Fibroblast of lung (primary cell): ENCODE data around the gene SIRPB1. TPM values are rescaled to one million over a fixed set of nuclear protein-coding genes. Genes with fewer than 3 reads are reported as not detected.

Experiments used
- DNase-seq, 2 donors: peaks; one replicate each; pipeline versions ENCODE4 v3.0.0 to v3.0.0-alpha.2; 2010; ENCODE audit warnings: low read depth in 2 of 2
- H2AFZ ChIP-seq: 2 replicates; pipeline ENCODE4 v1.5.1; 2012; ENCODE audit warnings: low read length, control low read depth, inconsistent platforms
- H3K27ac ChIP-seq: 2 replicates; pipeline ENCODE4 v1.5.1; 2011; ENCODE audit warnings: low read length, control low read depth; ENCODE audit not compliant: insufficient read depth
- H3K27me3 ChIP-seq: 2 replicates; pipeline ENCODE4 v1.5.1; 2011; ENCODE audit warnings: mild to moderate bottlenecking, low read length; ENCODE audit not compliant: control insufficient read depth, insufficient read depth
- H3K36me3 ChIP-seq: 2 replicates; pipeline ENCODE4 v1.5.1; 2011; ENCODE audit warnings: low read length; ENCODE audit not compliant: control insufficient read depth, insufficient read depth
- H3K4me1 ChIP-seq: 2 replicates; pipeline ENCODE4 v1.5.1; 2011; ENCODE audit warnings: low read length; ENCODE audit not compliant: control insufficient read depth, insufficient read depth; ENCODE audit errors: extremely low read depth
- H3K4me2 ChIP-seq: 2 replicates; pipeline ENCODE4 v1.5.1; 2011; ENCODE audit warnings: low read length, control low read depth; ENCODE audit not compliant: insufficient read depth; ENCODE audit errors: extremely low read depth
- H3K4me3 ChIP-seq, 4 experiments: fragments of 200-600 bp in 1 of 4; sonication (generic) in 1 of 4; replicated peaks in 1 of 4; 2 replicates each; pipeline ENCODE4 v1.5.1; 2011 to 2016; ENCODE audit warnings: low read length in 4 of 4, low read depth in 3 of 4, mild to moderate bottlenecking in 3 of 4, control low read depth in 2 of 4, inconsistent platforms in 1 of 4, mixed read lengths in 1 of 4; ENCODE audit not compliant: insufficient read depth in 1 of 4; ENCODE audit errors: control extremely low read depth in 1 of 4
- H3K79me2 ChIP-seq: 2 replicates; pipeline ENCODE4 v1.5.1; 2012; ENCODE audit warnings: mild to moderate bottlenecking, low read length, inconsistent platforms; ENCODE audit not compliant: control insufficient read depth, insufficient read depth
- H3K9ac ChIP-seq: 2 replicates; pipeline ENCODE4 v1.5.1; 2011; ENCODE audit warnings: mild to moderate bottlenecking, low read length, control low read depth; ENCODE audit not compliant: insufficient read depth
- H3K9me3 ChIP-seq: 2 replicates; pipeline ENCODE4 v1.5.1; 2012; ENCODE audit warnings: low read depth, low read length; ENCODE audit not compliant: control insufficient read depth, insufficient read depth
- H4K20me1 ChIP-seq: 2 replicates; pipeline ENCODE4 v1.5.1; 2011; ENCODE audit warnings: low read length; ENCODE audit not compliant: control insufficient read depth, insufficient read depth; ENCODE audit errors: extremely low read depth
- EZH2 ChIP-seq: IDR thresholded peaks from 2 replicates; pipeline ENCODE4 v1.5.1; 2012; ENCODE audit warnings: low read length, control low read depth, mild to moderate bottlenecking; ENCODE audit errors: missing control alignments
- polyA plus RNA-seq, 2 donors: library from polyadenylated mRNA; depleted of rRNA in 1 of 2; stranded (reverse) in 1 of 2; unstranded in 1 of 2; fragments of >200 nt; gene quantifications; 2 replicates each; pipeline ENCODE4 v1.2.1, GENCODE V29; 2011 to 2012; ENCODE audit warnings: missing spikeins in 1 of 2
- total RNA-seq: library from RNA; depleted of rRNA; stranded (reverse); fragments of >200 nt; gene quantifications from 2 replicates; pipeline ENCODE4 v1.2.1, GENCODE V29; 2014
- TF ChIP-seq, protein P1 (sequence below), 2 donors: IDR thresholded peaks in 1 of 2; conservative IDR thresholded peaks in 1 of 2; 1 replicate in 1 of 2; 2 replicates in 1 of 2; pipeline ENCODE4 v1.5.1; 2011 to 2012; ENCODE audit warnings: low read length in 2 of 2, control low read depth in 1 of 2, inconsistent platforms in 1 of 2, low read depth in 1 of 2, mild to moderate bottlenecking in 1 of 2

Gene SIRPB1
- total and polyA plus RNA-seq, 2 donors (not counting 1 experiment from before 2014, with no cell fraction given), result 0.17 TPM; not detected in 1

DNA sequence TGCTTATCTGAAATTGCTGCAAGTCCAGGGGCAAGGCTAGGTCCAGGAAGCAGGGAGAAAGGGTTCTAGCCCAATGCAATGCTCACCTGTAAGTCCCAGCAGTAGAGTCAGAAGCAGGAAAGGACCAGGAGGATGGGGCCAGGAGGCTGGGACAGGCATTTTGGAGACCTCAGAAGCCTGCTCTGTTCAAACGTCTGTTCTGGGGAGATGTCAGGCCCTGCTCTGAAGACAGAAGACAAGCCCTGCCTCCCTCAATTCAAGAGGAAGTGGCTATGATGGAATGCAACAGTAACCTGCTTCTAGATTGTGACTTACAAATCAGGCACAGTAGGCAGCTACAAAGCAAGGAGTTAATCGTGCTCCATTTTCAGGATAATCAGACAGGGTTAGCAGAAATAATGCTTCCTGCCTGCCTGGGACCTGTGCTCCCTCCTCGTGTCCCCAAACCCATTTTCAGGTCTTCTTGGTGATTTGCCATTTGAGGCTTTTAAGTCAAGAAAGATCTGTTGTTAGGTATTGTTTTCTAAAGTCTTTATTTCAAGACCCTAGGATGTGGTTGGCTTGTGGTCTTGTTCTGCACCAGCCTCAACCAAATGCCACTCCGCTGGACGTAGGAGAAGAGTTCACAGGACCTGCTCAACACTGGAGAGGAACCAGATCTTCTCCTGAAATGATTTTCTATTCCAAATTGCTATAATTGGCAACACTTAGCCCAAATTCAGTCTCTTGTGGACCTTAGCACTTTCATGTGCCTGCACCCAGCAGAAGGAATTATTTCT is 37.9 kb upstream of the SIRPB1 start, which contains the start of gene SIRPG:
Gene SIRPG (minus strand): TSS at position 224 of the 779 bp plus-strand sequence. CDS start 65 bp downstream, at position 159.
- H3K4me2 ChIP-seq, result no peak within 1 kb of the TSS
- no peak within 1 kb of the TSS for H2AFZ ChIP-seq
- no peaks in the 10 kb centered on the region for H3K4me1 ChIP-seq
- no peak within 1 kb of the TSS for H3K27ac ChIP-seq
- H3K9me3 ChIP-seq, result no peaks in the 10 kb centered on the region
- peaks cover 5% of the 10 kb centered on the region for H3K27me3 ChIP-seq
- H3K4me3 ChIP-seq, result no peak within 1 kb of the TSS
- no peaks in the 10 kb centered on the region for H3K36me3 ChIP-seq
- H3K9ac ChIP-seq, result no peak within 1 kb of the TSS
- no peak for DNase-seq
- no peaks in the 10 kb centered on the region for H4K20me1 ChIP-seq
- H3K79me2 ChIP-seq, result no peaks in the 10 kb centered on the region
- TF ChIP-seq, protein P1, sequence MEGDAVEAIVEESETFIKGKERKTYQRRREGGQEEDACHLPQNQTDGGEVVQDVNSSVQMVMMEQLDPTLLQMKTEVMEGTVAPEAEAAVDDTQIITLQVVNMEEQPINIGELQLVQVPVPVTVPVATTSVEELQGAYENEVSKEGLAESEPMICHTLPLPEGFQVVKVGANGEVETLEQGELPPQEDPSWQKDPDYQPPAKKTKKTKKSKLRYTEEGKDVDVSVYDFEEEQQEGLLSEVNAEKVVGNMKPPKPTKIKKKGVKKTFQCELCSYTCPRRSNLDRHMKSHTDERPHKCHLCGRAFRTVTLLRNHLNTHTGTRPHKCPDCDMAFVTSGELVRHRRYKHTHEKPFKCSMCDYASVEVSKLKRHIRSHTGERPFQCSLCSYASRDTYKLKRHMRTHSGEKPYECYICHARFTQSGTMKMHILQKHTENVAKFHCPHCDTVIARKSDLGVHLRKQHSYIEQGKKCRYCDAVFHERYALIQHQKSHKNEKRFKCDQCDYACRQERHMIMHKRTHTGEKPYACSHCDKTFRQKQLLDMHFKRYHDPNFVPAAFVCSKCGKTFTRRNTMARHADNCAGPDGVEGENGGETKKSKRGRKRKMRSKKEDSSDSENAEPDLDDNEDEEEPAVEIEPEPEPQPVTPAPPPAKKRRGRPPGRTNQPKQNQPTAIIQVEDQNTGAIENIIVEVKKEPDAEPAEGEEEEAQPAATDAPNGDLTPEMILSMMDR (conservative IDR thresholded peaks at IDR 0.05 in 1 of 2, IDR thresholded peaks at IDR 0.05 in 1 of 2; ENCODE audit: low read depth in 1 of 2, low read length in 2 of 2), result no peak
- no peak for TF ChIP-seq EZH2

DNA sequence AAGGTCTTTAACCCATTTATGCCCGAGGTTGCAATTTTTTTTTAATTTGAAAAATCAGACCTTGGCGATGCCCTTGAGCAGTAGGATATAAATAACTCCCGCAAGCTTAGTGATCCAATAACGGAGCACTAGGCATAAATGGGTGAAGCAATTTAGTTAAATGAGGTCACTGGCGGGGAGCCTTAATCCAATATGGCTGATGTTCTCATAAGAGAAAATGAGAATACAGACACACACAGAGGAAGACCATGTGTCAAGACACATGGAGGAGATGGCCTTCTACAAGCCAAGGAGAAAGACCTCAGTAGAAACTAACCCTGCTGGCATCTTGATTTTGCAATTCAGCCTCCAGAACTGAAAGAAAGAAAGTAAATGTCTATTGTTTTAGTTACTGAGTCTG is 37.0 kb upstream of the SIRPB1 start:
- DNase-seq, result no peak
- Histone ChIP-seq H3K36me3 (no peaks in the 10 kb centered on the region), H2AFZ (no peak overlapping the region), H3K9me3 (no peaks in the 10 kb centered on the region), H3K79me2 (no peaks in the 10 kb centered on the region), H3K4me3 (no peak overlapping the region), H3K27me3 (peaks cover 5% of the 10 kb centered on the region), H3K4me2 (no peak overlapping the region), H3K4me1 (no peaks in the 10 kb centered on the region), H3K9ac (no peak overlapping the region), H3K27ac (no peak overlapping the region), H4K20me1 (no peaks in the 10 kb centered on the region)
- TF ChIP-seq, protein P1 (conservative IDR thresholded peaks at IDR 0.05 in 1 of 2, IDR thresholded peaks at IDR 0.05 in 1 of 2; ENCODE audit: low read depth in 1 of 2, low read length in 2 of 2), result no peak
- TF ChIP-seq EZH2, result no peak

DNA sequence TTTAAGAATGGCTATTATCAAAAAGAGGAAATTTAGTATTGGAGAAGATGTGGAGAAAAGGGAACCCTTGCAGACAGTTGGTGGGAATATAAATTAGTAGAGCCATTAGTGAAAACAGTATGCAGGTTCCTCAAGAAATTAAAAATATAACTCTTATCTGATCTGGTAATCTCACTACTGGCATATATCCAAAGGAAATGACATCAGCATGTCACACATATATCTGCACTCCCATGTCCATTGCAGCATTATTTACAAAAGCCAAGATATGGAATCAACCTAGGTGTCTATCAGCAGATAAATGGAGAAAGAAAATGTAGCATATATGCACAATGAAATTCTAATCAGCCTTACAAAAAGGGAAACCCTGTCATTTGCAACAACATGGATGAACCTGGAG is 35.2 kb upstream of the SIRPB1 start:
- Histone ChIP-seq H3K27me3 (peaks cover 5% of the 10 kb centered on the region), H2AFZ (no peak overlapping the region), H3K79me2 (no peaks in the 10 kb centered on the region), H3K4me1 (no peaks in the 10 kb centered on the region), H3K4me2 (no peak overlapping the region), H3K9me3 (no peaks in the 10 kb centered on the region), H3K4me3 (no peak overlapping the region), H4K20me1 (no peaks in the 10 kb centered on the region), H3K36me3 (no peaks in the 10 kb centered on the region), H3K27ac (no peak overlapping the region), H3K9ac (no peak overlapping the region)
- no peak for DNase-seq
- TF ChIP-seq EZH2, result no peak
- TF ChIP-seq, protein P1 (conservative IDR thresholded peaks at IDR 0.05 in 1 of 2, IDR thresholded peaks at IDR 0.05 in 1 of 2; ENCODE audit: low read depth in 1 of 2, low read length in 2 of 2), result no peak
